ENCODE measurements around the gene SAP25. TPM values are rescaled to one million over a fixed set of nuclear protein-coding genes. Genes with fewer than 3 reads are reported as not detected.
"Not testable (repeated sequence)": the region's sequence is repeated elsewhere in the genome, so short reads cannot be mapped to it uniquely, and the experiment has no call there.

SAP25 gene
- polyA plus RNA-seq, 10 donors, result 1.5 to 5.3 (median 2.6) TPM

GRCh38 chr7:100538654-100539435 lies 34.9 kb downstream of the SAP25 start, which contains the start of gene AGFG2:
AGFG2 (plus strand) TSS chr7:100539203; CDS start chr7:100539347, 144 bp downstream.
- DNase-seq, result peak; percentile 100

GRCh38 chr7:100538348-100538653 lies 35.4 kb downstream of the SAP25 start:
- DNase-seq, result no peak

- DNase-seq, result not testable (repeated sequence)
Measured at GRCh38 chr7:100536695-100537094, 37.0 kb downstream of the SAP25 start.

GRCh38 chr7:100535982-100536381 lies 37.7 kb downstream of the SAP25 start:
- DNase-seq, result not testable (repeated sequence)

GRCh38 chr7:100532165-100533022 lies 41.3 kb downstream of the SAP25 start:
- no peak for DNase-seq

GRCh38 chr7:100528108-100528866 lies 45.4 kb downstream of the SAP25 start:
- not testable (repeated sequence) for DNase-seq

GRCh38 chr7:100523192-100523591 lies 50.5 kb downstream of the SAP25 start:
- DNase-seq, result not testable (repeated sequence)

Other genes starting within 250 kb of the SAP25 start
- 10 to 100 TPM; 11.6 to 30.5 (median 14.5) TPM for gene PILRB, start 215.8 kb downstream of the SAP25 start, polyA plus RNA-seq (ENCODE audit: insufficient read length in 10 of 10)
- 1 to 10 TPM; 1.8 to 6.2 (median 2.7) TPM for gene PILRA, start 200.4 kb downstream of the SAP25 start, polyA plus RNA-seq (ENCODE audit: insufficient read length in 10 of 10)
- gene ZCWPW1, start 145.2 kb downstream of the SAP25 start, polyA plus RNA-seq (ENCODE audit: insufficient read length in 10 of 10), result 1 to 10 TPM; 4.0 to 7.6 (median 5.4) TPM
- 10 to 100 TPM; 25.2 to 38.4 (median 33.6) TPM for gene MEPCE, start 144.1 kb downstream of the SAP25 start, polyA plus RNA-seq (ENCODE audit: insufficient read length in 10 of 10)
- 10 to 100 TPM in 8 of 10 donors, 1 to 10 TPM in 2; 7.7 to 18.0 (median 12.0) TPM for gene PPP1R35, start 137.4 kb downstream of the SAP25 start, polyA plus RNA-seq (ENCODE audit: insufficient read length in 10 of 10)
- 1 to 10 TPM in 8 of 10 donors, under 1 TPM in 2; 0.86 to 3.5 (median 1.4) TPM for gene SPACDR, start 109.6 kb downstream of the SAP25 start, polyA plus RNA-seq (ENCODE audit: insufficient read length in 10 of 10)
- 10 to 100 TPM; 30.3 to 46.3 (median 40.1) TPM for gene TSC22D4, start 94.7 kb downstream of the SAP25 start, polyA plus RNA-seq (ENCODE audit: insufficient read length in 10 of 10)
- 1 to 10 TPM; 1.1 to 3.4 (median 1.7) TPM for gene NYAP1, start 90.0 kb downstream of the SAP25 start, polyA plus RNA-seq (ENCODE audit: insufficient read length in 10 of 10)
- gene AGFG2, start 34.7 kb downstream of the SAP25 start, polyA plus RNA-seq (ENCODE audit: insufficient read length in 10 of 10), result 10 to 100 TPM in 5 of 10 donors, 1 to 10 TPM in 5; 8.6 to 12.5 (median 9.8) TPM
- gene LRCH4, start 12.2 kb upstream of the SAP25 start, polyA plus RNA-seq (ENCODE audit: insufficient read length in 10 of 10), result 10 to 100 TPM; 16.7 to 30.5 (median 22.7) TPM
- 1 to 10 TPM in 4 of 10 donors, under 1 TPM in 6; 0.74 to 2.0 (median 0.94) TPM for gene FBXO24, start 12.4 kb upstream of the SAP25 start, polyA plus RNA-seq (ENCODE audit: insufficient read length in 10 of 10)
- 100 to 1,000 TPM; 202 to 371 (median 254) TPM for gene PCOLCE, start 28.5 kb upstream of the SAP25 start, polyA plus RNA-seq (ENCODE audit: insufficient read length in 10 of 10)
- 10 to 100 TPM; 11.8 to 20.0 (median 15.8) TPM for gene MOSPD3, start 38.6 kb upstream of the SAP25 start, polyA plus RNA-seq (ENCODE audit: insufficient read length in 10 of 10)
- gene TFR2, start 67.7 kb upstream of the SAP25 start, polyA plus RNA-seq (ENCODE audit: insufficient read length in 10 of 10), result 1 to 10 TPM in 4 of 10 donors, under 1 TPM in 6; 0.46 to 1.4 (median 0.98) TPM
- under 1 TPM in 1 of 10 donors, not detected in 9; 0.14 TPM for gene ACTL6B, start 82.5 kb upstream of the SAP25 start, polyA plus RNA-seq (ENCODE audit: insufficient read length in 10 of 10)
- 100 to 1,000 TPM; 110 to 181 (median 147) TPM for gene GNB2, start 99.8 kb upstream of the SAP25 start, polyA plus RNA-seq (ENCODE audit: insufficient read length in 10 of 10)
- 10 to 100 TPM; 18.0 to 36.2 (median 26.0) TPM for gene GIGYF1, start 120.3 kb upstream of the SAP25 start, polyA plus RNA-seq (ENCODE audit: insufficient read length in 10 of 10)
- gene POP7, start 132.2 kb upstream of the SAP25 start, polyA plus RNA-seq (ENCODE audit: insufficient read length in 10 of 10), result 10 to 100 TPM; 13.6 to 33.1 (median 18.9) TPM
- gene EPO, start 146.6 kb upstream of the SAP25 start, polyA plus RNA-seq (ENCODE audit: insufficient read length in 10 of 10), result under 1 TPM in 1 of 10 donors, not detected in 9; 0.10 TPM
- gene ZAN, start 159.7 kb upstream of the SAP25 start, polyA plus RNA-seq (ENCODE audit: insufficient read length in 10 of 10), result not detected